ENCODE measurements around the gene NREP.

NREP gene

GRCh38 chr5:111689357-111689935 is 67.5 kb downstream of the NREP start:
- Mint-ChIP-seq H3K36me3 (ENCODE audit: low read depth) (no peaks in the 10 kb centered on the region), H3K27me3 (ENCODE audit: low read depth) (no peaks in the 10 kb centered on the region), H3K9me3 (no peaks in the 10 kb centered on the region), H3K4me1 (peaks cover 16% of the 10 kb centered on the region), H3K27ac (peak overlapping the region; percentile 22 to 84 (median 73)), H3K4me3 (no peak overlapping the region)
- no peak for TF ChIP-seq CTCF (IDR thresholded peaks at IDR 0.05; ENCODE audit: unreplicated experiment in 3 of 3)

GRCh38 chr5:111685969-111686368 is 71.0 kb downstream of the NREP start:
- Mint-ChIP-seq H3K36me3 (ENCODE audit: low read depth) (no peaks in the 10 kb centered on the region), H3K27me3 (ENCODE audit: low read depth) (no peaks in the 10 kb centered on the region), H3K4me1 (peaks cover 31% of the 10 kb centered on the region), H3K9me3 (no peaks in the 10 kb centered on the region), H3K27ac (peak overlapping the region in 1 of 3 experiments; percentile 46), H3K4me3 (no peak overlapping the region)
- TF ChIP-seq CTCF (IDR thresholded peaks at IDR 0.05; ENCODE audit: unreplicated experiment in 3 of 3): no peak

GRCh38 chr5:111682641-111683040 is 74.4 kb downstream of the NREP start:
- Mint-ChIP-seq H3K4me3 (no peak overlapping the region), H3K9me3 (no peaks in the 10 kb centered on the region), H3K27me3 (ENCODE audit: low read depth) (no peaks in the 10 kb centered on the region), H3K4me1 (peaks cover 46% of the 10 kb centered on the region), H3K27ac (peak overlapping the region; percentile 94 to 96 (median 95)), H3K36me3 (ENCODE audit: low read depth) (no peaks in the 10 kb centered on the region)
- no peak for TF ChIP-seq CTCF (IDR thresholded peaks at IDR 0.05; ENCODE audit: unreplicated experiment in 3 of 3)

GRCh38 chr5:111682121-111682520 is 74.9 kb downstream of the NREP start:
- Mint-ChIP-seq H3K27me3 (ENCODE audit: low read depth) (no peaks in the 10 kb centered on the region), H3K27ac (peak overlapping the region; percentile 94 to 96 (median 95))

GRCh38 chr5:111681414-111682120 is 75.4 kb downstream of the NREP start:
- Mint-ChIP-seq H3K36me3 (ENCODE audit: low read depth) (no peaks in the 10 kb centered on the region), H3K4me1 (peaks cover 52% of the 10 kb centered on the region), H3K27ac (peak overlapping the region; percentile 94 to 96 (median 95)), H3K4me3 (peak overlapping the region; percentile 5 to 41 (median 22)), H3K27me3 (ENCODE audit: low read depth) (no peaks in the 10 kb centered on the region), H3K9me3 (no peaks in the 10 kb centered on the region)
- TF ChIP-seq CTCF (IDR thresholded peaks at IDR 0.05; ENCODE audit: unreplicated experiment in 3 of 3): no peak

More at GRCh38 chr5:111682121-111682520, 74.9 kb downstream of the NREP start:
- Mint-ChIP-seq H3K36me3 (ENCODE audit: low read depth) (no peaks in the 10 kb centered on the region), H3K9me3 (no peaks in the 10 kb centered on the region), H3K4me1 (peaks cover 46% of the 10 kb centered on the region), H3K4me3 (peak overlapping the region in 1 of 3 experiments; percentile 21)
- TF ChIP-seq CTCF (IDR thresholded peaks at IDR 0.05; ENCODE audit: unreplicated experiment in 3 of 3): no peak

Data from nephron (organoid).